H9 (cell line): ENCODE data around the gene NPHP4. TPM values are rescaled to one million over a fixed set of nuclear protein-coding genes. Genes with fewer than 3 reads are reported as not detected.

Experiments
- DNase-seq: peaks from one replicate; pipeline ENCODE4 v3.0.0-alpha.2; 2017
- H2AFZ ChIP-seq: one replicate; pipeline ENCODE4 v1.6.1; 2013; ENCODE audit warnings: mild to moderate bottlenecking, low read length, control low read depth, moderate library complexity
- H2AK5ac ChIP-seq: 2 replicates; pipeline ENCODE4 v1.6.1; 2013; ENCODE audit warnings: low read length, control low read depth, mixed read lengths; ENCODE audit not compliant: insufficient read length
- H2BK120ac ChIP-seq: one replicate; pipeline ENCODE4 v1.6.1; 2013; ENCODE audit warnings: low read depth, mild to moderate bottlenecking, low read length, control low read depth, inconsistent platforms; ENCODE audit not compliant: poor library complexity, severe bottlenecking
- H2BK12ac ChIP-seq: 2 replicates; pipeline ENCODE4 v1.6.1; 2013; ENCODE audit warnings: low read length, control low read depth, mixed read lengths, low read depth; ENCODE audit not compliant: insufficient read length
- H2BK15ac ChIP-seq: 2 replicates; pipeline ENCODE4 v1.6.1; 2013; ENCODE audit warnings: low read depth, low read length, control low read depth
- H2BK20ac ChIP-seq: one replicate; pipeline ENCODE4 v1.6.1; 2013; ENCODE audit warnings: low read depth, mild to moderate bottlenecking, low read length, control low read depth, inconsistent platforms; ENCODE audit not compliant: poor library complexity, severe bottlenecking
- H2BK5ac ChIP-seq: 2 replicates; pipeline ENCODE4 v1.6.1; 2013; ENCODE audit warnings: low read length, control low read depth, mixed read lengths; ENCODE audit not compliant: insufficient read length
- H3K14ac ChIP-seq: 2 replicates; pipeline ENCODE4 v1.6.1; 2013; ENCODE audit warnings: low read length, control low read depth; ENCODE audit not compliant: insufficient read depth
- H3K18ac ChIP-seq: 2 replicates; pipeline ENCODE4 v1.6.1; 2013; ENCODE audit warnings: low read depth, mild to moderate bottlenecking, mixed read lengths, low read length, control low read depth; ENCODE audit not compliant: insufficient read length
- H3K23ac ChIP-seq: 2 replicates; pipeline ENCODE4 v1.6.1; 2013; ENCODE audit warnings: low read length, control low read depth, mixed read lengths, low read depth; ENCODE audit not compliant: insufficient read length
- H3K23me2 ChIP-seq: 2 replicates; pipeline ENCODE4 v1.6.1; 2013; ENCODE audit warnings: low read depth, mild to moderate bottlenecking, mixed read lengths, low read length, control low read depth; ENCODE audit not compliant: insufficient read length, poor library complexity, severe bottlenecking
- H3K27ac ChIP-seq: 2 replicates; pipeline ENCODE4 v1.5.1; 2013; ENCODE audit warnings: low read length, control low read depth, mixed read lengths, low read depth; ENCODE audit not compliant: insufficient read length
- H3K27me3 ChIP-seq: 2 replicates; pipeline ENCODE4 v1.6.1; 2013; ENCODE audit warnings: low read length, control low read depth, inconsistent platforms; ENCODE audit not compliant: insufficient read depth
- H3K4ac ChIP-seq: 2 replicates; pipeline ENCODE4 v1.6.1; 2013; ENCODE audit warnings: low read depth, mild to moderate bottlenecking, control low read depth, inconsistent platforms, low read length, moderate library complexity
- H3K4me1 ChIP-seq: 2 replicates; pipeline ENCODE4 v1.6.1; 2013; ENCODE audit warnings: low read length, control low read depth, inconsistent platforms; ENCODE audit not compliant: insufficient read depth
- H3K4me2 ChIP-seq: 2 replicates; pipeline ENCODE4 v1.6.1; 2013; ENCODE audit warnings: low read length, control low read depth, mixed read lengths; ENCODE audit not compliant: insufficient read length, insufficient read depth
- H3K56ac ChIP-seq: 2 replicates; pipeline ENCODE4 v1.6.1; 2013; ENCODE audit warnings: low read depth, mild to moderate bottlenecking, mixed read lengths, low read length, control low read depth; ENCODE audit not compliant: insufficient read length
- H3K79me1 ChIP-seq: 2 replicates; pipeline ENCODE4 v1.6.1; 2013; ENCODE audit warnings: low read depth, mild to moderate bottlenecking, moderate library complexity, low read length, control low read depth, inconsistent platforms; ENCODE audit not compliant: insufficient read depth, poor library complexity, severe bottlenecking
- H3K79me2 ChIP-seq: 2 replicates; pipeline ENCODE4 v1.6.1; 2013; ENCODE audit warnings: low read length, control low read depth, inconsistent platforms; ENCODE audit not compliant: insufficient read depth
- H3K9ac ChIP-seq: 2 replicates; pipeline ENCODE4 v1.6.1; 2013; ENCODE audit warnings: low read length, control low read depth, mixed read lengths; ENCODE audit not compliant: insufficient read length; ENCODE audit errors: extremely low read depth
- H3K9me3 ChIP-seq: one replicate; pipeline ENCODE4 v1.6.1; 2013; ENCODE audit warnings: low read depth, low read length, inconsistent platforms; ENCODE audit not compliant: control insufficient read depth
- H3T11ph ChIP-seq: one replicate; pipeline ENCODE4 v1.6.1; 2013; ENCODE audit warnings: mild to moderate bottlenecking, low read length, control low read depth, inconsistent platforms
- H4K20me1 ChIP-seq: one replicate; pipeline ENCODE4 v1.6.1; 2013; ENCODE audit not compliant: control insufficient read depth, insufficient read length, insufficient read depth
- H4K5ac ChIP-seq: 2 replicates; pipeline ENCODE4 v1.6.1; 2013; ENCODE audit warnings: low read depth, mild to moderate bottlenecking, mixed read lengths, low read length, control low read depth; ENCODE audit not compliant: insufficient read length
- H4K8ac ChIP-seq: replicated peaks from 2 replicates; pipeline ENCODE4 v1.6.1; 2013; ENCODE audit warnings: low read length, control low read depth, mixed read lengths, low read depth; ENCODE audit not compliant: insufficient read length
- H4K91ac ChIP-seq: 2 replicates; pipeline ENCODE4 v1.6.1; 2013; ENCODE audit warnings: low read depth, mild to moderate bottlenecking, moderate library complexity, mixed read lengths, low read length, control low read depth; ENCODE audit not compliant: insufficient read length
- H3K27ac Mint-ChIP-seq, 3 experiments: 2 replicates in 2 of 3; 3 replicates in 1 of 3; pipeline ENCODE4 v1.8.0; 2020 to 2021; ENCODE audit warnings: mixed read lengths in 3 of 3, mild to moderate bottlenecking in 1 of 3, moderate library complexity in 1 of 3
- H3K27me3 Mint-ChIP-seq: 2 replicates; pipeline ENCODE4 v1.8.0; 2021; ENCODE audit warnings: low read depth, mild to moderate bottlenecking, moderate library complexity, mixed read lengths
- H3K36me3 Mint-ChIP-seq, 3 experiments: 2 replicates in 2 of 3; 3 replicates in 1 of 3; pipeline ENCODE4 v1.8.0; 2020 to 2021; ENCODE audit warnings: low read depth in 3 of 3, mixed read lengths in 3 of 3; ENCODE audit not compliant: insufficient read depth in 1 of 3
- H3K4me1 Mint-ChIP-seq, 2 experiments: 2 replicates each; pipeline ENCODE4 v1.8.0; 2020; ENCODE audit warnings: mixed read lengths in 2 of 2
- H3K4me3 Mint-ChIP-seq, 2 experiments: 2 replicates in 1 of 2; 3 replicates in 1 of 2; pipeline ENCODE4 v1.8.0; 2020 to 2021; ENCODE audit warnings: mild to moderate bottlenecking in 2 of 2, mixed read lengths in 2 of 2, moderate library complexity in 1 of 2
- H3K9me3 Mint-ChIP-seq, 2 experiments: 2 replicates in 1 of 2; 3 replicates in 1 of 2; pipeline ENCODE4 v1.8.0; 2020; ENCODE audit warnings: mild to moderate bottlenecking in 2 of 2, mixed read lengths in 2 of 2, moderate library complexity in 1 of 2
- WGBS: extraction: QIAGEN DNeasy Blood & Tissue Kit; methylation state at CpG from one replicate; pipeline ENCODE4 v1.1.7; 2013; ENCODE audit warnings: missing lambda C conversion rate, low lambda C conversion rate, mixed read lengths; ENCODE audit not compliant: insufficient read length; ENCODE audit errors: extremely low coverage; 5-methylcytosine and 5-hydroxymethylcytosine counted together
- total RNA-seq: library from RNA; stranded (reverse); gene quantifications from 2 replicates; pipeline ENCODE4 v1.2.1, GENCODE V29; 2021
- TF ChIP-seq, protein P1 (sequence below): fragments of 200-600 bp; sonication (generic); conservative IDR thresholded peaks from 3 replicates; pipeline ENCODE4 v1.8.0; 2021; ENCODE audit warnings: antibody characterized with exemption, mild to moderate bottlenecking

Gene NPHP4
- total RNA-seq, 1 experiment from 2014 or later = 17.6 TPM

- Histone ChIP-seq H2BK12ac (no peak overlapping the region), H3K79me2 (no peaks in the 10 kb centered on the region), H3K79me1 (no peaks in the 10 kb centered on the region), H3K56ac (no peak overlapping the region), H4K20me1 (no peaks in the 10 kb centered on the region), H4K5ac (no peak overlapping the region), H3K4me1 (no peaks in the 10 kb centered on the region), H3K18ac (no peak overlapping the region), H2BK20ac (no peak overlapping the region), H3K23ac (no peak overlapping the region), H2BK120ac (no peak overlapping the region), H4K8ac (no peak overlapping the region), H2AK5ac (no peak overlapping the region), H3K23me2 (no peaks in the 10 kb centered on the region), H3K27me3 (no peaks in the 10 kb centered on the region), H3K4ac (no peak overlapping the region), H3K27ac (no peak overlapping the region), H3K9me3 (no peaks in the 10 kb centered on the region), H3K9ac (no peak overlapping the region), H2AFZ (no peak overlapping the region), H3K4me2 (no peak overlapping the region), H4K91ac (no peak overlapping the region), H2BK15ac (no peak overlapping the region), H2BK5ac (no peak overlapping the region), H3T11ph (no peak overlapping the region), H3K14ac (no peak overlapping the region)
- H3K9me3 Mint-ChIP-seq = no peaks in the 10 kb centered on the region
- peaks cover 0 to 7% of the 10 kb centered on the region in 2 experiments; a peak in 2 of 4 replicates for H3K4me1 Mint-ChIP-seq
- no peak overlapping the region for H3K27ac Mint-ChIP-seq
- DNase-seq = no peak
- peaks cover 15% of the 10 kb centered on the region for H3K27me3 Mint-ChIP-seq
- H3K4me3 Mint-ChIP-seq = no peak overlapping the region
- TF ChIP-seq, protein P1, sequence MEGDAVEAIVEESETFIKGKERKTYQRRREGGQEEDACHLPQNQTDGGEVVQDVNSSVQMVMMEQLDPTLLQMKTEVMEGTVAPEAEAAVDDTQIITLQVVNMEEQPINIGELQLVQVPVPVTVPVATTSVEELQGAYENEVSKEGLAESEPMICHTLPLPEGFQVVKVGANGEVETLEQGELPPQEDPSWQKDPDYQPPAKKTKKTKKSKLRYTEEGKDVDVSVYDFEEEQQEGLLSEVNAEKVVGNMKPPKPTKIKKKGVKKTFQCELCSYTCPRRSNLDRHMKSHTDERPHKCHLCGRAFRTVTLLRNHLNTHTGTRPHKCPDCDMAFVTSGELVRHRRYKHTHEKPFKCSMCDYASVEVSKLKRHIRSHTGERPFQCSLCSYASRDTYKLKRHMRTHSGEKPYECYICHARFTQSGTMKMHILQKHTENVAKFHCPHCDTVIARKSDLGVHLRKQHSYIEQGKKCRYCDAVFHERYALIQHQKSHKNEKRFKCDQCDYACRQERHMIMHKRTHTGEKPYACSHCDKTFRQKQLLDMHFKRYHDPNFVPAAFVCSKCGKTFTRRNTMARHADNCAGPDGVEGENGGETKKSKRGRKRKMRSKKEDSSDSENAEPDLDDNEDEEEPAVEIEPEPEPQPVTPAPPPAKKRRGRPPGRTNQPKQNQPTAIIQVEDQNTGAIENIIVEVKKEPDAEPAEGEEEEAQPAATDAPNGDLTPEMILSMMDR = no peak
- H3K36me3 Mint-ChIP-seq = peaks cover 0 to 1% (median 0%) of the 10 kb centered on the region in 3 experiments; a peak in 1 of 7 replicates
- WGBS = no CpG with 5 or more reads among the region's 10 CpGs
Observed at GRCh38 chr1:6010554-6010953, 18.3 kb upstream of the NPHP4 start.
